SK-N-SH (cell line): Measurements from ENCODE around the gene IQCE. TPM values are rescaled to one million over a fixed set of nuclear protein-coding genes. Genes with fewer than 3 reads are reported as not detected.

Experiments
- CTCF ChIA-PET: fragments of 300-600, 350-600 bp; formaldehyde crosslinking; extraction: SDS; loops from one replicate; lab custom pipeline; 2021; lab: Yijun Ruan, JAX
- POLR2A ChIA-PET: fragments of 350-600 bp; sonication (Branson Sonifier 250); formaldehyde crosslinking; extraction: SDS; loops from one replicate; lab custom pipeline; 2020; ENCODE audit warnings: antibody characterized with exemption, inconsistent platforms; lab: Yijun Ruan, JAX
- DNase-seq: peaks from one replicate; pipeline ENCODE4 v3.0.0; 2012
- H2AFZ ChIP-seq: fragments of 200-600 bp; sonication (generic); 2 replicates; pipeline ENCODE4 v1.8.1; 2016; ENCODE audit warnings: antibody characterized with exemption, mild to moderate bottlenecking, low read depth
- H3F3A ChIP-seq: fragments of 200-600 bp; sonication (generic); replicated peaks from 2 replicates; pipeline ENCODE3; 2016; ENCODE audit warnings: antibody characterized with exemption, mild to moderate bottlenecking; ENCODE audit not compliant: insufficient read depth
- H3K27ac ChIP-seq, 2 experiments: fragments of 200-500 bp in 1 of 2; fragments of 200-600 bp in 1 of 2; sonication (Bioruptor generic) in 1 of 2; sonication (generic), shearing (Covaris generic) in 1 of 2; 2 replicates each; pipeline versions ENCODE4 v1.5.1 to v1.6.1; 2014 to 2016; ENCODE audit warnings: low read depth in 2 of 2, inconsistent platforms in 1 of 2, low read length in 1 of 2, mild to moderate bottlenecking in 1 of 2, mixed read lengths in 1 of 2
- H3K27me3 ChIP-seq: fragments of 200-600 bp; sonication (generic), shearing (Covaris generic); 2 replicates; pipeline ENCODE4 v1.6.1; 2016; ENCODE audit warnings: mixed run types; ENCODE audit not compliant: insufficient read depth
- H3K36me3 ChIP-seq, 2 experiments: fragments of 200-500 bp in 1 of 2; fragments of 200-600 bp in 1 of 2; sonication (Bioruptor generic) in 1 of 2; sonication (generic) in 1 of 2; replicated peaks in 1 of 2; 2 replicates each; pipeline versions ENCODE3 to v1.5.1; 2014 to 2016; ENCODE audit warnings: low read length in 1 of 2, mild to moderate bottlenecking in 1 of 2; ENCODE audit not compliant: insufficient read depth in 2 of 2, control insufficient read depth in 1 of 2
- H3K4me1 ChIP-seq, 2 experiments: fragments of 200-500 bp in 1 of 2; fragments of 200-600 bp in 1 of 2; sonication (Bioruptor generic) in 1 of 2; sonication (generic), shearing (Covaris generic) in 1 of 2; 2 replicates each; pipeline versions ENCODE4 v1.5.1 to v1.6.1; 2014 to 2016; ENCODE audit warnings: low read depth in 1 of 2, low read length in 1 of 2, mixed run types in 1 of 2; ENCODE audit not compliant: insufficient read depth in 2 of 2, control insufficient read depth in 1 of 2
- H3K4me2 ChIP-seq: fragments of 200-600 bp; sonication (generic), shearing (Covaris generic); 2 replicates; pipeline ENCODE4 v1.6.1; 2017; ENCODE audit warnings: mixed run types
- H3K4me3 ChIP-seq, 2 experiments: fragments of 200-500 bp in 1 of 2; fragments of 200-600 bp in 1 of 2; sonication (Bioruptor generic) in 1 of 2; sonication (generic), shearing (Covaris generic) in 1 of 2; 2 replicates each; pipeline versions ENCODE4 v1.5.1 to v1.8.1; 2014 to 2016; ENCODE audit warnings: low read depth in 2 of 2, inconsistent platforms in 1 of 2, low read length in 1 of 2, mild to moderate bottlenecking in 1 of 2, mixed read lengths in 1 of 2, moderate library complexity in 1 of 2
- H3K79me2 ChIP-seq: fragments of 200-600 bp; sonication (generic); 2 replicates; pipeline ENCODE4 v1.8.1; 2017; ENCODE audit warnings: mild to moderate bottlenecking; ENCODE audit not compliant: insufficient read depth
- H3K9ac ChIP-seq: fragments of 200-600 bp; sonication (generic); 2 replicates; pipeline ENCODE4 v1.6.1; 2017; ENCODE audit warnings: mixed run types
- H3K9me2 ChIP-seq: fragments of 200-600 bp; sonication (generic); 2 replicates; pipeline ENCODE4 v1.6.1; 2017; ENCODE audit warnings: mixed run types
- H3K9me3 ChIP-seq: fragments of 200-600 bp; sonication (generic); 2 replicates; pipeline ENCODE4 v1.6.1; 2017; ENCODE audit warnings: mixed run types, mild to moderate bottlenecking, moderate library complexity
- H4K20me1 ChIP-seq: fragments of 200-600 bp; sonication (generic); 2 replicates; pipeline ENCODE4 v1.6.1; 2017; ENCODE audit warnings: mild to moderate bottlenecking, mixed run types; ENCODE audit not compliant: insufficient read depth
- EP300 ChIP-seq, 2 experiments: IDR thresholded peaks; 2 replicates each; pipeline versions ENCODE4 v1.4.0 to v1.6.1; 2012; ENCODE audit warnings: borderline replicate concordance in 1 of 2, low read depth in 1 of 2, low read length in 1 of 2
- FOSL2 ChIP-seq: IDR thresholded peaks from 2 replicates; pipeline ENCODE4 v1.4.0; 2012; ENCODE audit warnings: low read depth, mild to moderate bottlenecking, moderate library complexity, borderline replicate concordance
- FOXJ3 ChIP-seq: sonication (generic); formaldehyde crosslinking; IDR thresholded peaks from 2 replicates; pipeline ENCODE4 v1.5.1; 2020; ENCODE audit warnings: mild to moderate bottlenecking, missing genetic modification reagents
- FOXM1 ChIP-seq: IDR thresholded peaks from 2 replicates; pipeline ENCODE4 v1.4.0; 2012; ENCODE audit warnings: low read depth, mild to moderate bottlenecking
- JUND ChIP-seq: IDR thresholded peaks from 2 replicates; pipeline ENCODE4 v1.4.0; 2012
- MXI1 ChIP-seq: IDR thresholded peaks from 2 replicates; pipeline ENCODE4 v1.6.1; 2012; ENCODE audit warnings: mild to moderate bottlenecking, low read depth, low read length, improper control_type of control experiment
- NRF1 ChIP-seq: IDR thresholded peaks from 2 replicates; pipeline ENCODE4 v1.6.1; 2012; ENCODE audit warnings: low read depth, mild to moderate bottlenecking, low read length
- POLR2AphosphoS5 ChIP-seq: IDR thresholded peaks from 2 replicates; pipeline ENCODE4 v1.6.1; 2012; ENCODE audit warnings: low read depth, low read length
- RAD21 ChIP-seq: IDR thresholded peaks from 2 replicates; pipeline ENCODE4 v1.6.1; 2012; ENCODE audit warnings: mild to moderate bottlenecking, low read length
- RFX5 ChIP-seq: IDR thresholded peaks from 2 replicates; pipeline ENCODE4 v1.6.1; 2012; ENCODE audit warnings: mild to moderate bottlenecking, improper control_type of control experiment, low read length
- SMC3 ChIP-seq: IDR thresholded peaks from 2 replicates; pipeline ENCODE4 v1.6.1; 2012; ENCODE audit warnings: low read depth, low read length, improper control_type of control experiment
- TAF1 ChIP-seq: IDR thresholded peaks from 2 replicates; pipeline ENCODE4 v1.6.1; 2012; ENCODE audit warnings: low read depth, mild to moderate bottlenecking, low read length, moderate library complexity, borderline replicate concordance
- TEAD4 ChIP-seq: IDR thresholded peaks from 2 replicates; pipeline ENCODE4 v1.4.0; 2012; ENCODE audit warnings: mild to moderate bottlenecking, borderline replicate concordance; ENCODE audit not compliant: insufficient read depth
- YY1 ChIP-seq: IDR thresholded peaks from 2 replicates; pipeline ENCODE4 v1.4.0; 2012; ENCODE audit warnings: low read depth, mild to moderate bottlenecking
- WGBS: methylation state at CpG from one replicate; pipeline ENCODE4 v1.1.6; 2017; ENCODE audit warnings: low lambda C conversion rate; 5-methylcytosine and 5-hydroxymethylcytosine counted together
- polyA plus RNA-seq, 3 experiments: library from polyadenylated mRNA; depleted of rRNA; stranded (reverse); fragments of >200 nt; gene quantifications; 2 replicates each; pipeline ENCODE4 v1.2.3, GENCODE V29; 2012

The IQCE gene
- polyA plus RNA-seq, 1 of the 3 experiments (the other 2 are of a cell fraction) = 14.4 TPM

DNA sequence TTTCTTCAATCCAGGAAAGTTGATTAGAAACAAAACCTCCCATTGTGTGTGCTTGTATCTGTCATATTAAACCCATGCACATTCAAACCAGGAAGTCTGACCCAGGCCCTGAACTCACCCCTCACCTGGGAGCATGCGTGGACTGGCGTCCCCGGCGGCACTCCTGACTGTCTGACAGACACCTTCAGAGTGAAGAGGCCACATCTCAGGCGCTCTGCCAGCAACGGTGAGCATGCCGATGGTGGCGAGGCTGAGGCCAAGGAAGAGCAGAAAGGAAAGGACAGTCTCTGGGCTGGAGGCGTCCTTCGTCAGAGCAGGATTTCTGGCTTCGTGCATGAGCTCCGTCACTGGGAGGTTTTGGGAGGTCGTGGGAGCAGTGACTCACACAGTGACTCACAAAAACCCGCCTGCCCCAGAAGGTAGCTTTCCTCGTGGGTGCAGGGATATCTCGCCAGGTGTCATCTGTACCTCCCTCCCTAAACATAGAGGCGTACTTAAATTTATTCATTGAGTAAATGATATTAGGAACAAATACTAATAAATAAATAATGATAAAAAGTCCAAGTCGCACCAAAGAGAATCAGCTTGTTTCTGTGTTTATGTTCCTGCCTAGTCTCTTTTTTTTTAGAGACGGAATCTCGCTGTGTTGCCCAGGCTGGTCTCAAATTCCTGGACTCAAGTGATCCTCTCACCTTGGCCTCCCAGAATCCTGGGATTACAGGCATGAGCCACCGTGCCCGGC lies 13.5 kb downstream of the IQCE start:
- peak; percentile 51 for TF ChIP-seq FOSL2
- TF ChIP-seq MXI1 = no peak
- WGBS = 76% methylated on average over 22 of the region's 22 CpGs
- no peak for DNase-seq
- Histone ChIP-seq H3K9me3 (no peaks in the 10 kb centered on the region), H3K9me2 (no peaks in the 10 kb centered on the region), H3K4me3 (no peak overlapping the region), H3F3A (no peaks in the 10 kb centered on the region), H3K27me3 (no peaks in the 10 kb centered on the region), H3K4me1 (no peaks in the 10 kb centered on the region), H4K20me1 (no peaks in the 10 kb centered on the region), H3K27ac (no peak overlapping the region; a peak in 1 of 4 replicates), H3K4me2 (no peak overlapping the region), H3K36me3 (peaks cover 0 to 26% of the 10 kb centered on the region in 2 experiments), H3K79me2 (0 out of 2 replicates have a peak, but pooled peaks cover 7% of the 10 kb centered on the region), H3K9ac (no peak overlapping the region), H2AFZ (no peak overlapping the region)
- POLR2A ChIA-PET = no interaction called here
- CTCF ChIA-PET = interaction anchor here (1.2 to 1.3 kb wide), 4 partner anchors 17 to 121 kb away, joined by 3 to 4 read pairs (median 4); no protein-coding TSS in a partner anchor

DNA sequence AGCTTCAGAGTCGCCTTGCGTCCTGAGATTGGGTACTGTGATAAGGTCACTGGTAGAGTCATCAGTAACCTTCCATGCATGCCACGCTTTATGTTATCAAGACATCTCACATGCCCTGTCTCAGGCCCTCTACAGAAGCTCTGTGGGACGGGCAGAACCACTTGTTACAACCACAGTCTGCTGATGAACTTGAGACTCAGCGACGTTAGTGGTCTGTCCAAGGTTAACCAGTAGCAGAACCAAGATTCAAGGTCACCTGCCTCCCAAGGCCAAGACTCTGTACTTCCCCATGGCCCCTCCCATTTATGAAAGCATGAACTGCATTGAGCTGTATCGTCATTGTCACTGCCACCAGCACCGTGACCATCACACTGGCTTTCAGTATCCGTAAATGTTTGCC lies 15.0 kb downstream of the IQCE start:
- Histone ChIP-seq H3F3A (no peaks in the 10 kb centered on the region), H3K79me2 (0 out of 2 replicates have a peak, but pooled peaks cover 7% of the 10 kb centered on the region), H3K9ac (no peak overlapping the region), H3K9me2 (no peaks in the 10 kb centered on the region), H3K4me3 (no peak overlapping the region), H3K4me2 (no peak overlapping the region), H3K9me3 (no peaks in the 10 kb centered on the region), H3K27me3 (no peaks in the 10 kb centered on the region), H3K36me3 (peaks cover 0 to 29% of the 10 kb centered on the region in 2 experiments), H3K27ac (no peak overlapping the region), H3K4me1 (no peaks in the 10 kb centered on the region), H4K20me1 (no peaks in the 10 kb centered on the region), H2AFZ (no peak overlapping the region)
- ChIA-PET CTCF (interaction anchor here (0.8 to 1.7 kb wide), 8 partner anchors 9 to 106 kb away, joined by 3 to 8 read pairs (median 4); no protein-coding TSS in a partner anchor), POLR2A (no interaction called here)
- 97% methylated on average over 9 of the region's 9 CpGs for WGBS
- no peak for DNase-seq
- no peak for TF ChIP-seq EP300 (IDR thresholded peaks at IDR 0.05; ENCODE audit: borderline replicate concordance in 1 of 2, low read depth in 1 of 2, low read length in 1 of 2)
- no peak for TF ChIP-seq JUND
- TF ChIP-seq FOXM1 = no peak
- TF ChIP-seq NRF1 = no peak
- TF ChIP-seq TEAD4 = no peak
- no peak for TF ChIP-seq POLR2AphosphoS5
- no peak for TF ChIP-seq TAF1
- no peak for TF ChIP-seq RAD21
- no peak for TF ChIP-seq MXI1
- no peak for TF ChIP-seq RFX5
- TF ChIP-seq YY1 = no peak
- TF ChIP-seq SMC3 = no peak
- no peak for TF ChIP-seq FOXJ3
